ENCODE measurements around the gene OR5P2. TPM values are rescaled to one million over a fixed set of nuclear protein-coding genes. Genes with fewer than 3 reads are reported as not detected.

The OR5P2 gene
- total RNA-seq = not detected

GRCh38 chr11:7796842-7797241, at the start of gene OR5P2:
Gene OR5P2, minus strand, starts transcription at chr11:7796942. Its CDS starts 0 bp downstream, at chr11:7796942.

GRCh38 chr11:7830740-7831139, 34.0 kb upstream of the OR5P2 start, which contains the start of gene OR5P3:
Gene OR5P3, minus strand, starts transcription at chr11:7830840.

Other genes starting within 250 kb of the OR5P2 start
- 10 to 100 TPM; 17.6 to 27.9 TPM for gene CYB5R2, start 123.4 kb downstream of the OR5P2 start, total RNA-seq
- gene OVCH2, start 90.5 kb downstream of the OR5P2 start, total RNA-seq = not detected
- not detected for gene OR5P3, start 33.9 kb upstream of the OR5P2 start, total RNA-seq
- gene OR10A6, start 134.3 kb upstream of the OR5P2 start, total RNA-seq = not detected
- not detected for gene OR10A3, start 144.8 kb upstream of the OR5P2 start, total RNA-seq
- gene NLRP10, start 168.5 kb upstream of the OR5P2 start, total RNA-seq = not detected
- gene EIF3F, start 190.4 kb upstream of the OR5P2 start, total RNA-seq = 100 to 1,000 TPM in 1 of 2 donors, 10 to 100 TPM in 1; 97.0 to 143 TPM

All from melanocyte of skin (primary cell).